Upper lobe of right lung (tissue), 1 donor: Measurements from ENCODE around the gene RAD51D. TPM values are rescaled to one million over a fixed set of nuclear protein-coding genes. Genes with fewer than 3 reads are reported as not detected.
"Not testable (repeated sequence)": the region's sequence is repeated elsewhere in the genome, so short reads cannot be mapped to it uniquely, and the experiment has no call there.

Experiments
- ATAC-seq: fragments of 200-7000 bp; cut with Tn5 transposase; one replicate; pipeline ENCODE4 v1.9.1; 2020; ENCODE audit warnings: mild to moderate bottlenecking, moderate library complexity
- DNase-seq: peaks from one replicate; pipeline ENCODE4 v3.0.0-alpha.2; 2020
- H3K27ac ChIP-seq: fragments of 200-600 bp; one replicate; pipeline ENCODE4 v1.8.0; 2022
- H3K27me3 ChIP-seq: fragments of 200-600 bp; one replicate; pipeline ENCODE4 v1.8.0; 2022; ENCODE audit warnings: mild to moderate bottlenecking
- H3K36me3 ChIP-seq: fragments of 200-600 bp; one replicate; pipeline ENCODE4 v1.8.0; 2022
- H3K4me1 ChIP-seq: fragments of 200-600 bp; one replicate; pipeline ENCODE4 v1.8.0; 2022
- H3K4me3 ChIP-seq: fragments of 200-600 bp; one replicate; pipeline ENCODE4 v1.8.0; 2022; ENCODE audit warnings: mild to moderate bottlenecking
- H3K9me3 ChIP-seq: fragments of 200-600 bp; one replicate; pipeline ENCODE4 v1.8.0; 2022
- CTCF ChIP-seq: fragments of 200-600 bp; IDR thresholded peaks from one replicate; pipeline ENCODE4 v1.8.0; 2022; ENCODE audit warnings: antibody characterized with exemption
- intact Hi-C: fragments of 100-400 bp; cut with DNase I; formaldehyde crosslinking; loops from one replicate; pipeline ENCODE4 v1.11.0; 2022
- total RNA-seq: library from RNA; stranded (reverse); fragmentation: NEBNext Ultra II Directional; extraction: Animal tissue kit (Norgen Biotek cat#: 25700); gene quantifications from one replicate; pipeline ENCODE4 v1.2.1, GENCODE V29; 2021
- donor health status: DM: no; HTN: yes; CAD: no; lungs with severe emphysema.

Gene RAD51D
- total RNA-seq, 1 donor from 2014 or later = 19.1 TPM

DNA sequence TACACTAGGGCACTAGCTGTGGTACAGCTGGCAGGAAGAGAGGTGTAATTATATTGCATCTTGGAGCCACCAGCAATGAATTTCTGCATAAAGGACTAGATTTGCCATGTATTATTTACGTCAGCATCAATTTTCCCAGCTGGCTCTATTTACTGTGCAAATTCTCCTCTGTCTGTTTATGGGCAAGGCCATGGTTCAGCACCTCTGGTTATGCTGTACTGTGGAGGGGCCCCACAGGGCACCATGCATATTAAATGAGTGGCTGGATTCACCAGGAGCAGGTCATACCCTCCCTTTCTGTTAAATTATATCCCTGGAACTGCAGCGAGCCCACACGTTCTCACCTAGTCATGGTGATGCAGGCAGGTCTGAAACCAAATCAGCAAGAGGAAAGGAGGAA is 19.8 kb downstream of the RAD51D start:
- no peaks in the 10 kb centered on the region for H3K9me3 ChIP-seq
- intact Hi-C loops = no loop called here

DNA sequence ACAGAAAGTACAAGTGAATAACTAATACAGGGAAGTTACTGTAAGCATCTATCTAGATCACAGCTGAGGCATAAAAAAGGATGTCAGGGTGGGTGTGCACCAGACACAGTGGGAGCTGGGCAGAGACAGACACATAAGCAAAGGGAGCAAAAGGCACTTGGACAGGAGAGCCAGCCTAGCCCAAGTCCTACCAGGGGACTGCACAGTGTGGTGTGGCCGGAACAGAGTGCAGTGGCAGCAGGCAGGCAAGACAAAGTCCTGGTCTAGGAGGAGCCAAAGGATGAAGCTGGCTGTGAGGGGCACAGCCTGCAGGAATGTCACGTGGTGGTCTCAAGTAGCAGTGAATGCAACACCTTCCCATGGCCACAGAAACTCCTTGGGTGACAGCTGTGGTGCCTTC is 21.9 kb downstream of the RAD51D start:
- TF ChIP-seq CTCF = no peak
- intact Hi-C loops = no loop called here
- ATAC-seq = no peak
- Histone ChIP-seq H3K27me3 (no peaks in the 10 kb centered on the region), H3K27ac (no peak overlapping the region), H3K4me3 (no peak overlapping the region), H3K9me3 (no peaks in the 10 kb centered on the region), H3K4me1 (no peaks in the 10 kb centered on the region), H3K36me3 (peaks cover 31% of the 10 kb centered on the region)
- DNase-seq = no peak

More for the DNA sequence above, 19.8 kb downstream of the RAD51D start:
- peaks cover 45% of the 10 kb centered on the region for H3K36me3 ChIP-seq
- no peaks in the 10 kb centered on the region for H3K27me3 ChIP-seq
- ATAC-seq = no peak
- H3K27ac ChIP-seq = no peak overlapping the region
- DNase-seq = no peak
- no peaks in the 10 kb centered on the region for H3K4me1 ChIP-seq
- TF ChIP-seq CTCF = no peak
- H3K4me3 ChIP-seq = no peak overlapping the region

DNA sequence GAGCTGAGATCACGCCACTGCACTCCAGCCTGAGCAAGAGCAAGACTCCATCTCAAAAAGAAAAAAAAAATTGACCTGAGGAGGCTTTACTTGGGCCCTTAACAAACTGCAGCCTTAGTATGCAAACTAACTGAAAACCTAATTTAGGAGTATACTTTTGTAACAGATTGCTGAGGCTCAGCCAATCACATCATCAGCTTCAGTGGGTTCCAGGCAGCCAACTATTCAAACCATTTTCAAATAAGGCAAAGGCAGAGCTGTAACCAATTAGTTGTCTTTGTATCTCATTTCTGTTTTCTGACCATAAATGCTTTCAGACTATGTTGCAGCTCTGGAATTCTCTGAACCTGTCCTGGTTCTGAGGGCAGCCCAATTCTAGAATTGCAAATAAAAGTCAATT is 23.9 kb downstream of the RAD51D start:
- ATAC-seq (no peak), DNase-seq (no peak)
- intact Hi-C loops = no loop called here
- no peak overlapping the region for H3K4me3 ChIP-seq
- no peaks in the 10 kb centered on the region for H3K4me1 ChIP-seq
- no peak for TF ChIP-seq CTCF
- no peak overlapping the region for H3K27ac ChIP-seq
- peaks cover 19% of the 10 kb centered on the region for H3K36me3 ChIP-seq
- no peaks in the 10 kb centered on the region for H3K9me3 ChIP-seq
- no peaks in the 10 kb centered on the region for H3K27me3 ChIP-seq

- H3K27me3 ChIP-seq = no peaks in the 10 kb centered on the region
- ATAC-seq (no peak), DNase-seq (no peak)
- no peaks in the 10 kb centered on the region for H3K4me1 ChIP-seq
- TF ChIP-seq CTCF = no peak
- intact Hi-C loops = no loop called here
- H3K36me3 ChIP-seq = peaks cover 11% of the 10 kb centered on the region
- no peaks in the 10 kb centered on the region for H3K9me3 ChIP-seq
- no peak overlapping the region for H3K4me3 ChIP-seq
- H3K27ac ChIP-seq = no peak overlapping the region
These were observed 24.8 kb downstream of the RAD51D start for GRCh38 chr17:35094902-35095301.

- ATAC-seq, H3K4me1 ChIP-seq, H3K27me3 ChIP-seq, H3K9me3 ChIP-seq, H3K4me3 ChIP-seq, intact Hi-C loops, H3K27ac ChIP-seq, H3K36me3 ChIP-seq, DNase-seq: not testable (repeated sequence)
These were observed 29.0 kb downstream of the RAD51D start for GRCh38 chr17:35090707-35091106.

DNA sequence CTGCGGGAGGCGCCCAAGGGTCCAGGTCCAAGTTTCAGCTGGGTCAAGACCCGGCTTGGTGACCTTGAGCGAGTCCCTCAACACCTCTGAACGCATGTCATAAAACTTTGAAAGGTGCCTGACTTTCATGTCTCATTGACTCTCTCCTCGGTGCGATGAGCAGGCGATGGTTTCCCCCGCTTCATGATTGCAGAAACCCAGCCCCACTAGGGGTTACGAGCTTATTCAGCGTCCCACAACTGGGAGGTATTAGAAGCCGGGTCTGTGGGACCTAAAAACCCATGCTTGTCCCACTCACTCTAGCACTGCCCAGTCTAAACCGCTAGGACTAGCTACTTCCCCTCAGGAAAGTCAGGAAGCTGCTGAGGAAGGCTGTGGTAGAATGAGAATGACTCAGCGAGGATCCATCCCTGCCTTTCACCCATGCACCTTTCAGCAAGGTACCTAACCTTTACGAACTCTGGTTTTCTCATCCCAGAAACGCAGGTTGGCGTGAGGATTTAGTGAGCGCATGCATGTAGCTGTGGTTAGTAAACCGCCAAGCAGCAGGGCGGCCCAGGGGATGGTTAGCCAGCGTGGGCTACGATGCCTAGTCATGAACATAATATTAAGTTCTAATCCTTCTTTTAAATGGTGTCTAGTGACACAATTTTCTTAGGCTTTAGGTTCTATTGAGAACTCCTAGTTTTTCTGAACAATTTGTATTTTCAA is 29.9 kb downstream of the RAD51D start:
- intact Hi-C loops = no loop called here
- TF ChIP-seq CTCF = no peak
- Histone ChIP-seq H3K9me3 (no peaks in the 10 kb centered on the region), H3K27me3 (no peaks in the 10 kb centered on the region), H3K4me1 (peaks cover 4% of the 10 kb centered on the region), H3K27ac (peak overlapping the region; percentile 83), H3K4me3 (peak overlapping the region; percentile 90), H3K36me3 (no peaks in the 10 kb centered on the region)
- DNase-seq = no peak
- peak; percentile 34 for ATAC-seq
